SK-N-MC (cell line): ENCODE results near the gene EDEM1.

Source experiments
- FOXP2 ChIP-seq: optimal IDR thresholded peaks from 2 replicates; pipeline ENCODE3; 2011; ENCODE audit warnings: mild to moderate bottlenecking, moderate library complexity; ENCODE audit not compliant: insufficient read depth; ENCODE audit errors: extremely low read length, control extremely low read depth
- POLR2AphosphoS5 ChIP-seq: IDR thresholded peaks from 2 replicates; pipeline ENCODE4 v1.6.1; 2012; ENCODE audit warnings: mild to moderate bottlenecking, low read depth, low read length, borderline replicate concordance

DNA sequence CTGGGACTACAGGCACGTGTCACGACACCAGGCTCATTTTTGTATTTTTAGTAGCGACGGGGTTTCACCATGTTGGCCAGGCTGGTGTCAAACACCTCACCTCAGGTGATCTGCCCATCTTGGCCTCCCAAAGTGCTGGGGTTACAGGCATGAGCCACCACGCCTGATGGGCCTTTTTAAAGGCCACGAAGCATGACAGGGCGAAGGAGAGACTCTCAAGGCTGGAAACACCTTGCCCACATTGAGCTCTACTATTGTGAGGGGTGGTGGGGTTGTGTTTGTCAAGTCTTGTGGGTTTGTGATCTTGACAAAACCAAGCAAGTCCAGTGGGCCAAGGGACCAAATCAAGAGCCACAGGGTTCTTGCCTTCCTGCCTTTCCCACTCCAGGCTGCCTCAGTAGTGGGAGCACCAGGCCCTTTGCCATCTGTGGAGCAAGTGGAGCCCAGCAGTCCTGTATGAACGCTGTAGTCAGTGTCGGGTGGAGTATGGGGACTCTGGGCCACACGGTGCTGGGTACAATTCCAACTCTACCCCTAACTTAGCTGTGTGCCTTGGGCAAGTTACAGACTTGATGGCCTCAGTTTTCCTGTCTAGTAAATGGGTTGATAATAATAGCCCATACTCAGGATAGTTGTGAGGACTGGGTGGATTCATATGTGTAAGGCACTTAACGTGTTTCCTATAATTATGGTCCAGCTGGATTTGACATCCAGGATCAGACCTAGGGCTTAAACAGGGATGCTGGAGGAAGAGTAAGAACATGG, 33.3 kb downstream of the EDEM1 start:
- TF ChIP-seq FOXP2 (no peak), POLR2AphosphoS5 (no peak)
